ENCODE measurements around the gene ANKRD31. TPM values are rescaled to one million over a fixed set of nuclear protein-coding genes. Genes with fewer than 3 reads are reported as not detected.
"Not testable (repeated sequence)": the region's sequence is repeated elsewhere in the genome, so short reads cannot be mapped to it uniquely, and the experiment has no call there.

ANKRD31 gene
- total RNA-seq, 1 donor from 2014 or later, result 0.05 TPM

- Mint-ChIP-seq H3K27ac (ENCODE audit: unreplicated experiment) (no peak overlapping the region), H3K4me3 (ENCODE audit: unreplicated experiment) (no peak overlapping the region), H3K4me1 (ENCODE audit: unreplicated experiment) (no peaks in the 10 kb centered on the region), H3K9me3 (ENCODE audit: unreplicated experiment) (peaks cover 5% of the 10 kb centered on the region), H3K36me3 (ENCODE audit: low read depth, unreplicated experiment) (peaks cover 6% of the 10 kb centered on the region), H3K27me3 (ENCODE audit: unreplicated experiment) (peaks cover 3% of the 10 kb centered on the region)
- TF ChIP-seq CTCF (IDR thresholded peaks at IDR 0.05; ENCODE audit: unreplicated experiment), result no peak
- DNase-seq (ENCODE audit: low spot score), result no peak
Observed at GRCh38 chr5:75130818-75131349, 105.8 kb downstream of the ANKRD31 start.

DNA sequence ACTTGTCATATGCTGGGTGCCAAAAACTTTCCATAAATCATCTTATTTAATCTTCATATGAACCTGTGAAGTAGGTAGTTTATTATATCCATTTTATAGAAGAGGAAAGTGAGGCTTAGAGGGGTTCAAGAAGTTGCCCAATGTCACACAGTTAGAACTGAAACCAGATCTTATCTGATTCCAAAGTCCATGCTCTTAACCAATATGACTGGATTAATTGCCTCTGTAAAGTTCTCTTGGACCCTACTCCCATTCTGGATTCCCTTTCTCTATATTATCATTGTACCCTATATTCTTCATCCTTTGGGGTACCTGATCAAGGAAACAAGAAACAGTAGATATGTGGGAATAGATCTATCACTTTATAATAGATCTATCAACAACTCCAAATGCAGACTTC is 119.8 kb downstream of the ANKRD31 start:
- no peak for TF ChIP-seq CTCF (IDR thresholded peaks at IDR 0.05; ENCODE audit: unreplicated experiment)
- H3K4me1 Mint-ChIP-seq (ENCODE audit: unreplicated experiment), result no peaks in the 10 kb centered on the region
- H3K27me3 Mint-ChIP-seq (ENCODE audit: unreplicated experiment), result no peaks in the 10 kb centered on the region
- no peak overlapping the region for H3K27ac Mint-ChIP-seq (ENCODE audit: unreplicated experiment)
- DNase-seq (ENCODE audit: low spot score), result no peak
- H3K36me3 Mint-ChIP-seq (ENCODE audit: low read depth, unreplicated experiment), result no peaks in the 10 kb centered on the region
- no peak overlapping the region for H3K4me3 Mint-ChIP-seq (ENCODE audit: unreplicated experiment)
- no peaks in the 10 kb centered on the region for H3K9me3 Mint-ChIP-seq (ENCODE audit: unreplicated experiment)

DNA sequence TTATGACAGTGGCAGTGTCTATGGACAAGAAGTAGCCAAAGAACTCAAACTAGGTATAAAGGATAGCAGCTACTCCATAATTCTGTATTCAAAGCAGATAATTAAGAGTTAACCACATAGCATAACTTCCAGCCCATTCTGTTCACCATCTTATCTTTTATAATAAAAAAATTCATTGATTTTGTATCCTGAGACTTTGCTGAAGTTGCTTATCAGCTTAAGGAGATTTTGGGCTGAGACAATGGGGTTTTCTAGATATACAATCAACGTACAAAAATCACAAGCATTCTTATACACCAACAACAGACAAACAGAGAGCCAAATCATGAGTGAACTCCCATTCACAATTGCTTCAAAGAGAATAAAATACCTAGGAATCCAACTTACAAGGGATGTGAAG is 122.4 kb downstream of the ANKRD31 start:
- not testable (repeated sequence) for H3K9me3 Mint-ChIP-seq (ENCODE audit: unreplicated experiment); H3K27ac Mint-ChIP-seq (ENCODE audit: unreplicated experiment); DNase-seq (ENCODE audit: low spot score); H3K4me3 Mint-ChIP-seq (ENCODE audit: unreplicated experiment); H3K4me1 Mint-ChIP-seq (ENCODE audit: unreplicated experiment); H3K36me3 Mint-ChIP-seq (ENCODE audit: low read depth, unreplicated experiment); H3K27me3 Mint-ChIP-seq (ENCODE audit: unreplicated experiment)

DNA sequence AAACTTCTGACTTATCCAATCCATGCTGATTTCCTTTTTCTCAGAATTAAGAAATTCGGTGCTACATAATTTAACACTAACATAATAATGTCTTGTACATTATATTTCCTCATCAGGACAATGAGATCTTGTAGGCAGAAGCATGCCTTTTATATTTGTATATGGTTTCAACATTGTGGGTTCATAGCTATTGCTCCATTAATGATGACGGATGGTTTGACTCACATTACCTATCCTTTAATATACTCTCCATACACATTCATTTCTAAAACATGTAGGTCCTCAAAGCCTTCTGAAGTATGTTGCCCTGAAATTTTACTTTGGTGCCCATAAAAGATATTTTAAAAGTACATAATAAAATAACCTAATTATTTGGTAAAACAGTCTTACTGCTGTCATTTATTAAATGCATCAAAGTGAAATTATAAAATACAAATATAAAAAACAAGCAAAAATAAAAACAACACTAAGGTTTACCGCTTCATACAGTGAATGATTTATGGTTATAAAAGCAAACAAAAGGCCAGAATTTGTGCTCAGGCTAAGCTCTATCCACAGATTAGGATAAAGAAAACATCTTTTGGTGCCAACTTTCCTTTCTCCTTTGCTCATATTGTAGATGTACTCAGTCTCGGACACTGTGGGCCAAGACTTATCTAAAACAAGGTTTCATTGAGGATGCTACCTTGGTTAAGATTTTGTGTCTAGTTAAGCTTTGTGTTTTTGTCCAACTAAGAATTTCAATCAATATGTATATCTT is 123.1 kb downstream of the ANKRD31 start:
- no peak overlapping the region for H3K4me3 Mint-ChIP-seq (ENCODE audit: unreplicated experiment)
- no peaks in the 10 kb centered on the region for H3K36me3 Mint-ChIP-seq (ENCODE audit: low read depth, unreplicated experiment)
- H3K27ac Mint-ChIP-seq (ENCODE audit: unreplicated experiment), result no peak overlapping the region
- no peaks in the 10 kb centered on the region for H3K4me1 Mint-ChIP-seq (ENCODE audit: unreplicated experiment)
- no peak for DNase-seq (ENCODE audit: low spot score)
- no peaks in the 10 kb centered on the region for H3K27me3 Mint-ChIP-seq (ENCODE audit: unreplicated experiment)
- TF ChIP-seq CTCF (IDR thresholded peaks at IDR 0.05; ENCODE audit: unreplicated experiment), result no peak
- H3K9me3 Mint-ChIP-seq (ENCODE audit: unreplicated experiment), result no peaks in the 10 kb centered on the region

GRCh38 chr5:75108931-75109596 is 127.6 kb downstream of the ANKRD31 start:
- H3K27ac Mint-ChIP-seq (ENCODE audit: unreplicated experiment), result no peak overlapping the region
- no peak for DNase-seq (ENCODE audit: low spot score)
- TF ChIP-seq CTCF (IDR thresholded peaks at IDR 0.05; ENCODE audit: unreplicated experiment), result no peak

More at GRCh38 chr5:75108931-75109596, 127.6 kb downstream of the ANKRD31 start:
- no peaks in the 10 kb centered on the region for H3K4me1 Mint-ChIP-seq (ENCODE audit: unreplicated experiment)
- no peaks in the 10 kb centered on the region for H3K9me3 Mint-ChIP-seq (ENCODE audit: unreplicated experiment)
- no peaks in the 10 kb centered on the region for H3K36me3 Mint-ChIP-seq (ENCODE audit: low read depth, unreplicated experiment)
- H3K4me3 Mint-ChIP-seq (ENCODE audit: unreplicated experiment), result no peak overlapping the region
- H3K27me3 Mint-ChIP-seq (ENCODE audit: unreplicated experiment), result no peaks in the 10 kb centered on the region

Measured in endothelial cell (in vitro differentiated cells).